IPS-18c (cell line): ENCODE measurements around the gene ATP5ME.
"Not testable (repeated sequence)": the region's sequence is repeated elsewhere in the genome, so short reads cannot be mapped to it uniquely, and the experiment has no call there.

Source experiments
- H3K4me3 ChIP-seq: 2 replicates; pipeline ENCODE4 v1.7.0; 2013; ENCODE audit warnings: low read depth, mild to moderate bottlenecking, low read length, moderate library complexity; ENCODE audit not compliant: insufficient read depth
- H3K9me3 ChIP-seq: one replicate; pipeline ENCODE4 v1.6.1; 2013; ENCODE audit warnings: mild to moderate bottlenecking, low read length, moderate library complexity; ENCODE audit not compliant: control insufficient read depth, insufficient read depth

Gene ATP5ME

DNA sequence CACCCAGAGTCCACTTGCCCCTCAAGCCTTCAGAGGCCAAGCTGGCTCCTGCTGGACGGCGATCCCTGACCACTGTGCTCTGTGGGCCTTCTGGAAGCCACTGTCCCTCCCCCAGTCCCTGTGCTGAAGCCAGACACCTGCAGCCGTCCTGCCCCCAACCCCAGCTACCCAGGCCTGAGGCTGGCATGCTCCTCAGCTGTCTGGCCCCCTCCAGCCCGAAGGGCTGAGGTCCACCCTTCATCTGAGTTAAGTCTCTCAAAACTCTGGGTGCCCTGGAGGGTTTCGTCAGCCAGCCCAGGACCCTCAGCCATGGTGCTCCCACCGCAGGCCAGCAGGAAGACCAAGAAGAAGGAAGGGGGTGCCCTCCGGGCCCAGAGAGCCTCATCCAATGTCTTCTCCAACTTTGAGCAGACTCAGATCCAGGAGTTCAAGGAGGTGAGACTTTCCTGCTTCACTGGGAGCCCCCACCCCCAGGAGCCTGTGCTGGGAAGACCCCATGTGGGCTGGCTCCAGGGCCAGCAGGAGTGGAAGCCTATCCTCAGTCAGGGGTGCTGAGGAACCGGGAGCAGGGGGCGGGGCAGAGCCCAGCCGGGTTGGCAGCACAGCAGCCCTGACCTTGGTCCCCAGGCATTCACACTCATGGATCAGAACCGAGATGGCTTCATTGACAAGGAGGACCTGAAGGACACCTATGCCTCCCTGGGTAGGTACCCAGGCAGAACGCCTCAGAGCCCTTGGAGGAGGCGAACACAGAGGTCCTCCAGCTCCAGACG is 4.4 kb upstream of the ATP5ME start:
- no peak overlapping the region for H3K4me3 ChIP-seq
- no peaks in the 10 kb centered on the region for H3K9me3 ChIP-seq

DNA sequence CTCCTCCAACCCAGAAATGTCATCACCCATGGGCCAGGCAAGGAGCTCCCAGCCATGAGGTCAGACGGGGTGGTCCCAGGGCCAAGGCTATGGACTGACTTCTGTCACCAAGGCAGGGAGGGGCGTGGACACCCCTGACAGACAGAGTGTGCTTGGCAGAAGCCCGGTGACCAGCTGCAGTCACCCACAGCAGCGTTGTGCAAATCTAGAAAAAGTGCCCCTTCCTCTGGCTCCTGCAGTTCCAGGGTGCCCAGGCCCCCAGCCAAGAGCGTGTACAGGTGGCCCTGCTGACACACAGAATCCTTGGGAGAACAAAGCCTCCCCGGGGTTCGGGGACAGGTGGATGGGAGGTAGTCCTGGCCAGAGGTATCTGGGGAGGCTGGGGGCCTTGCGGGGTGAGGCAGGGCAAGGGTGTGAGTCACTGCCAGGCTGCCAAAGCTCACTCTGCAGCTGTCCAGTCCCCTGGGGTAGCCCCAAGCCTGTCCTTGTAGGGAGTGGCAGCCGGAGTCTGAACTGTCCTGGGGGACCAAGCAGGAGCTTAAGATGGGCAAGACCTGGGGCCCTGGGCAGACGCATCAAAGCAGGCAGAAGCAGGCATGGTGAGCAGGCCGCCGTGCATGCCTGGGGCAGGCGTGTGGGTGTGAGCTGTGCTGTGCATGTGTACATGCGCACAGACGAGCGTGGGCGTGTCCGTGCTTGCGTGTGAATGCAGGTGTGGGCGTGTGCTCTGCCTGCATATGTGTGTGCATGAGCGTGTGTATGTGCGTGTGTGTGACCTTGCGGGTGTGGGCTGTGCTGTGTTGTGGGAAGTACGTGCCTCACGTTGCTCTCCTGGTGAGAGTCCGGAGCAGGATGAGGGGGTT is 3.6 kb upstream of the ATP5ME start:
- no peak overlapping the region for H3K4me3 ChIP-seq
- H3K9me3 ChIP-seq = no peaks in the 10 kb centered on the region

DNA sequence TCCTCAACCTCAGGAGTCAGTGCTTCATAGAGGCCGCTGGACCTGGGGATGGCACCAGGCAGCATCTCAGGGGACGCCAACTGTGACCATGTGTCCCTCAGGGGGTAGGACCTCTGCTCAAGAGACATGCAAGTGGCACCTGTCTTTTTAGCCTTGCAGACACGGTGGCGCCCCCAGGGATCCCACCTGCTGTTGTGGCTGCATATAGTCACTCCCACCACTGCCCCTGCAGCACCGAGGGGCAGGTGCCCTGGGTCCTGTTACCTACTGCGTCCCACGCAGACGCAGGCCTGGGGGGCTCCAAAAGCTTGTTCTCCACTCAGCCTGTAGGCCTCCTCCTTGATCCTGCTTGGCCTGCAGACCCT is 2.8 kb upstream of the ATP5ME start:
- H3K4me3 ChIP-seq = no peak overlapping the region

DNA sequence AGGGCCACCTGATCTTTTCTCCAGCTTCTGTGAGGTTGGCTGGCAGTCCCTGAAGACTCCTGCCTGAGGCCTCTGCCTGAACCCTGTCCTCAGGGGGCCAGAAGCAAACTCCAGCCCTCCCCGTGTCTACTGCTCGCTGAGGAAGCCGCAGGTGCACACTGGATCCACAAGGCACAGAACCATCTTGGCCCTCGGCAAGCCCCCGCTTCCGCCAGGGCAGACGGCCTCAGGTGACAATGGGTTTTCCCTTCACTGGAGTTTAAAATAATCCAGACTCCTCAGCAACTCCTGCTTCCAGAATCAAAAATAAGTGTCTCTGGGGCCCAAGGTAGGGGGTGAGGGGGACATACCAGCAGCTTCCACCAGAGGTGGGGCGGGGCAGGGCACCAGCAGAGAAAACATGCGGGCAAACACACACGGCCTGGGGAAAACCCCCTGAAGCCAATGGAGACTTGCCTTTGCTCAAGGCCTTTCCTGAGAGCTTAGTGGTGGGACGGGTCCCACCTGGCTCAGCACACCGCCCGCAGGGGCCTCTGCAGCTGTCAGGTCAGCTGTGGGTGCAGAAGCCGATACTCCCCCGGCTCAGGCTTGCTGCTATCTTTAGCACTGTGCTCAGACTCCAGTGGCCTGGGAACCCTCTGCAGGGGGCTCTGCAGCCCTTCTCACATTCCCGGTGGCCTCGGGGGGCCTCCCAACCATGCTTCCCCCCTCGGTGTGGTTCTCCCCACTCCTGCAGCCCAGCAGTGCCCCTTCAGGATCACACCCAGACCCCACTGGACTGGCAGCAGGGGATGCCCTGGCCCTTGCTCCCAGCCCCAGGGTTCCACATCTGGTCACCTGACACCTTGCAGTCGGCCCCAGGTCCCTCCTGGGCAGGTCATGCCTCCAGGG is 2.1 kb upstream of the ATP5ME start:
- Histone ChIP-seq H3K9me3 (no peaks in the 10 kb centered on the region), H3K4me3 (no peak overlapping the region)

More for the DNA sequence above, 2.8 kb upstream of the ATP5ME start:
- H3K9me3 ChIP-seq = no peaks in the 10 kb centered on the region

DNA sequence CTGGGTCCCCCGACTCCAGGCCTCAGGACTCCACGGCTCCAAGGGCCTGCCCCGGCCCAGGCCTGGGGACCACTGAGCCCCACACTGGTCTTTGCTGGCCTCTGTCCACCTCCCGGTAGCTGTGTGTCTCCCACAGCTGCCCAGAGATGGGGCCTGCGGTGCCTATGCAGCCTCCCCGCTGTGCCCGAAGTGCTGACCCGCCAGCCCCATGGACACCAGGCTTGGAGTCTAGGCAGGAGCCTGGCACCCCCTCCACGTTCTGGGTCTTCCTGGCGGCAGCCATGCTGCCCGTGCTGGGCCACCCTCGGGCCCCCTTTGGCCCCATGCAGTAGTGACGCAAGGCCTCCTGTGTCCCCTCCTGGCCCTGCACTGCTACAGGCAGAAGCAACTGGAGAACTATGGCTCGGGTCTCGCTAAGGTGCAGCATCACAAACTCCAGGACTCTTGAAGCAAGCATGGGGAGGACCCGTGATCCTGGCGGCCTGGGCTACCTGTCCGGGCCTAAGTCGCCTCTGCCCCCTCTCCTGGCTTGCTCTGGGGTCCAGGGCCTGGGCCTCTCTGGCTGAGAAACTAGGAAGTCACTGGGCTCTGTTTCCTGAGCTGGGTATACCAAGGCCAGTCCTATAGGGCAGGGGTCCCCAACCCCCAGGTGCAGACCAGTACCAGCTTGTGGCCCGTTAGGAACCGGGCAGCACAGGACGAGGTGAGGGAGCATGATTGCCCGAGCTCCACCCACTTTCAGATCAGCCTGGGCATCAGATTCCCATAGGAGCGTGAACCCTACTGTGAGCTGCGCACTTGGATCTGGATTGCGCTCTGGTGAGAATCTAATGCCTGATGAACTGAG is 1.2 kb upstream of the ATP5ME start:
- Histone ChIP-seq H3K4me3 (peak overlapping the region; percentile 95), H3K9me3 (no peaks in the 10 kb centered on the region)

DNA sequence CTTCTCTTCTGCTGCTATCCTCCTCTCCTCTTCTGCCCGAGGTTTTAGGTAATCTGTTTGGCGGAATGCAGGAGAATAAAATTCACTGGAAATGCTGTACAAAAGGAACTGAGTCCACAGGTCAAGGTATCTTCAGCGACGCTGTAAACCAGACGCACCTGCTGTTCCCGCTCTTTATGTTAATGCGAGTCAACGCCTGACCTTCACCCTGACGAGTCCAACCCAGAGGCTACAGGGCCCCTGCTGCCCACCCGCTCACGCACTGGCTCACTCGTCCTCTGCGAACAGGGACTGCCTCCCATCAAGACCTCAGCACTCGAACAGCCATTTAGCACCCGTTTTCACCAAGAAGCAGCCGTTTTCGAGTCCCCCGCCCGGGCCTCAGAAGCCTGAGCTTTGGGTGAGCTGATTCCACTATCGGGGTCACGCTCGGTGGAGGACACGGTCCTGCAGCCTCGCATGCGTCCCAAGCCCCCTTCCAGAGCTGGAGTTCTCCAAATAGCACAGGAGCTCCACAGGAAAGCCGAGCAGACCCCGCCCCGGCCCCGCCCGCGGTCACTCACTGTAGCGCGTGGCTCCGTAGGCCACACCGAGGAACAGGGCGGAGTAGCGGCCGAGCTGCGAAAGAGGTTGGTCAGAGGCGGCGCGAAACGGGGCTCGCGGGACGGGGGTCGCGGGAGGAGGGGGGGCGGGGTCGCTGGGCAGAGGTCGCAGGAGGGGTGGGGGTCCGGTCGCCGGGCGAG is 556 bp downstream of the ATP5ME start:
- no peaks in the 10 kb centered on the region for H3K9me3 ChIP-seq
- H3K4me3 ChIP-seq = peak overlapping the region; percentile 87

DNA sequence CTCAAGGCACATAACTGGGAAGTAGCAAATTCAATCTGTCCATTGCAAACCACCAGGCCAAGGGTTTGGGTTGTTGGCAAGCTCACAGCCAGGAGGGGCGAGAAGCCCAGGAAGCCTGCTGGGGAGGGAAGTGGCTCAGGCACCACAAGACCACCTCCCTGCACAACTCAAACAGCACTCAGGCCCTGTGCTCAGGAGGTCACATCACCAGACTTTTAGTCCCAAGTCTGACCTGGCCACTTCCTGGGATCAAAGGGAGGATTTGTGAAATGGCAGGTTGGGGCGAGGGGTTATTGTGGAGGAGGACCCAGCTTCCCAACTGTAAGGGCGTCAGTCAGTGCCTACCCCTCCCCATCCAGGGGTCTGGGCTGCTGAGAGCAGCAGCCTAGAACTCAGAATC is 2.3 kb downstream of the ATP5ME start:
- Histone ChIP-seq H3K9me3 (no peaks in the 10 kb centered on the region), H3K4me3 (no peak overlapping the region)

DNA sequence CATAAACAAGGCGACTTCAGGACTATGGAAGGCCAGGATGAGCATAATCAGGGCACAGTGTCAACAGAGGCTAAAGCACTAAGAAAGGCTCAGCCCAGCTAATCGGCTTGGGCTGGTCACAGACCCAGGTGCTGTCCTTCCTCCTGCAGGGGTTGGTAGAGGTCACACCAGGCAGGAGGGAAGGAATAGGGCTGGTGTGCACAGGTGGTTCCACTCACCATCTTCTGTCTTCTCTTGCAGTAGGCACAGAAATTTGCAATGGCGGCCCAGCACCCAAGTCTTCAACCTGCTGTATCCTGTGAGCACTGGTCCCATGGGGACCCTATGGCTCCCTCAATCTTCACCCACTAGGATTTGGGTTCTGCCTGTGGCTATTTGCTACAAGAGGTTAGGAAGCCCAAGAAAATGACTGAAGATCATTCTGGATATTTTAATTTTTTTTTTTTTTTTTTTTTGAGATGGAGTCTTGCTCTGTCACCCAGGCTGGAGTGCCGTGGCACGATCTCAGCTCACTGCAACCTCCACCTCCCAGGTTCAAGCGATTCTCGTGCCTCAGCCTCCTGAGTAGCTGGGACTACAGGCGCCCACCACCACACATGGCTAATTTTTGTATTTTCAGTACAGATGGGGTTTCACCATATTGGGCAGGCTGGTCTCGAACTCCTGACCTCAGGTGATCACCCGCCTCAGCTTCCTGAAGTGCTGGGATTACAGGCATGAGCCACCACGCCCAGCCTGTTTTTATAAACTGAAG is 4.1 kb downstream of the ATP5ME start:
- H3K4me3 ChIP-seq, H3K9me3 ChIP-seq: not testable (repeated sequence)

DNA sequence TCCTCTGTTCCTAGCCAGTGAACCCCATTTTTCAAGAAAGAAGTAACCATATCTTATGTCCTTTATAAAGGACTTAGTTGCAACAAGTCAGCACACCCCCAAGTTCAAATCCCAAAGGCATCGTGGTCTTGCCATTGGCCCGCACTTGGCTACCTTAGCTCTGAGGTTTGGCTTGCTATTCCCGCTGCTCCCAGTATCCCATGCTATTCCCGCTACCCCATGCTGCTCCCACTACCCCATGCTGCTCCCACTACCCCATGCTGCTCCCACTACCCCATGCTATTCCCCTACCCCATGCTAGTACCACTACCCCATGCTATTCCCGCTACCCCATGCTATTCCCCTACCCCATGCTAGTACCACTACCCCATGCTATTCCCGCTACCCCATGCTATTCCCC is 5.9 kb downstream of the ATP5ME start:
- not testable (repeated sequence) for H3K9me3 ChIP-seq

DNA sequence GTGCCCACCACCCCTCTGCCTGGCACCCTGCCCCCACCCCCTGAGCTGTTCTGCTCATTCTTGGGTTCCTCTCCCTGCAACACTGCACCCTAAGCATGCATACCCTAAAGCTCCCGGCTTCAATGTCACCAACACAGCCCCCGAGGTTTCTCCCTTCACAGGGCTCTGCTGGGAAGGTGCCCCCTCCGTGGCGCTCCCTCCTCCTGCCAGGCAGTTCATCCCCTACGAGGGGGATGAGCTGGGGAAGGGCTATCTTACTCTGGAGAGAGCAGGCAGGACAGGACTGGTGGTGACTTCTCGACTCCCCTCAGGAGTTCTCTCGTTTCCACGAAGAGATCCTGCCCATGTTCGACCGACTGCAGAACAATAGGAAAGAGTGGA is 6.5 kb downstream of the ATP5ME start:
- no peak overlapping the region for H3K4me3 ChIP-seq
- no peaks in the 10 kb centered on the region for H3K9me3 ChIP-seq

More for the DNA sequence above, 5.9 kb downstream of the ATP5ME start:
- H3K4me3 ChIP-seq = not testable (repeated sequence)

DNA sequence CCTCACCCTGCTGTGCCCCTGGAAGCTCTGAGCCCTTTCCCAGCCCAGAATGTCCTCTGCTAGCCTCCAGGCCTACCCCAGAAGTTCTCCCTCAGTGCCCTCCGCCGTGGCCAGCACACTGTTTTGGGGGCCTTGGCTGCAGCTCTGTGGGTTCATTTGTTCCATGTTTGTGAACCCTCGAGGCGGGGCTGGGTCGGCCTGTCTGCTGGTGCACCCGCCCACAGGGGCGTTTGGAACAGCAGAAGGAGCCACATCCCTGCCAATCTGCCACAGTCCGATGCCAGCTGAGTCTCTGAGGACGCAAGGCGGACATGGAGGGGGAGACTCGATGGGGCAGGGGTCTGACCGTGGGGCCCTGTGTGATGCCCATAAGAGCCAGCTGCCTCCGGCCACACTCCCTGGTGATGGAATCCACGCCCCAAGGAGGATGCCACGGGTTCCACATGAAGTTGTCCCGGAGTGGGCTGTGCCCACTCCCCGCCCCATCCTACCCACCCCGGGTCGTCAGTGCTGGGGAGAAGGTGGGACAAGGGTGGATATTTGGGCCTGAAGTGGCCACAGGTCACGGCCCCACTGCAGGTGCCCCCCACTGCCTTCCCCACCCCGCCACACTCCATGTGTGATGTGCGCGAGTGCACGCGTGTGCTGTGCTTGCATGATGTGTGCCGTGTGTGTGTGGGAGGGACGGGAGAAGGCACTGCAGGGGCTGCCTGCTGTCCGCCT is 7.1 kb downstream of the ATP5ME start:
- no peaks in the 10 kb centered on the region for H3K9me3 ChIP-seq
- H3K4me3 ChIP-seq = no peak overlapping the region

DNA sequence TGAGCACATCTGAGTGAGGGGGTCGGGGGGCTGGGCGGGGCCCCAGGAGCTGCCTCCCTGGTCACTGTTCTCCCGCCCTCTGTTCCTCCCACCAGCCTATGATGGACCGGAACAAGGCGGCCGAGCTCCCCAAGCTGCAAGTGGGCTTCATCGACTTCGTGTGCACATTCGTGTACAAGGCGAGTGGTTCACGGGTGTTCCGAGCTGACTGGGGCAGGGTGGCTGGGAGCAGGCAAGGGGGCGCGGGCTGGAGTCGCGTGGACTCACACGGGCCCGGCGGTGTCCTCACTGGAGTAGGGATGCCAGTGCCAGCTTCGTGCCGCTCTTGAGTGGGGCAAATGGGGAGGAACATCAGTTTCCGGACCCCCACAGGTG is 7.7 kb downstream of the ATP5ME start:
- no peak overlapping the region for H3K4me3 ChIP-seq
- H3K9me3 ChIP-seq = no peaks in the 10 kb centered on the region

DNA sequence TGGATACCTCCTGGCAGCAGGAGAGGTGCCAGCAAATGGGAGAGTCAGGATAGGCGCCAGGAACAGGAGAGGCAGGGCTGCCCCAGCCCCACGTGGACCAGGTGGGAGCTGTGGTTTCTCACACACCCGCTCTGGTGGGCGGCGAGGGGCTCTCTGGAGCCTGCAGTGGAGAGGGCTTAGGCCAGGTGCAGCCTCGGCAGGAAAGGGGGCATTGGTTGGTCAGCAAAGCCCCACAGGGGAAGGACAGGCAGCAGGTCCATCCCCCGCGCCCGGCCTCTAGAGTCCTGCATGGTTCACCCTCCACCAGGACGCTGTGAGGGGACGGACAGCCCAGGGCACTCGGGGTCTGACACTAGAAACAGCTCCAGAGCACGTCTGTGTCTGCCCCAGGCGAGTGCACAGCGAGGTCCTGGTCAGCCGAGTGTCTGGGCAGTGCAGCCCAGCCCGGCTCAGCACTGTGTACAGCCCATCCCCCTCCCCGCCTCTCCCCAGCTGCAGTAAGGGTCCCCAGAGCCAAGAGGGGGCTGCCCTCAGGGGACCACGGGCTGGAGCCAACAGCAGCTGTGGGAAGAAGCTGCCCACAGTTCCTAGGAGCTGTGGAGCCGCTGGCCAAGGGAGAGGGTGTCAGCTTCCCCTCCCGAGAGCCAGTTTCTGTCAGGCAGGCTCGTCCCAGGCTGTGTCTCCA is 8.2 kb downstream of the ATP5ME start:
- H3K4me3 ChIP-seq = no peak overlapping the region
- no peaks in the 10 kb centered on the region for H3K9me3 ChIP-seq

DNA sequence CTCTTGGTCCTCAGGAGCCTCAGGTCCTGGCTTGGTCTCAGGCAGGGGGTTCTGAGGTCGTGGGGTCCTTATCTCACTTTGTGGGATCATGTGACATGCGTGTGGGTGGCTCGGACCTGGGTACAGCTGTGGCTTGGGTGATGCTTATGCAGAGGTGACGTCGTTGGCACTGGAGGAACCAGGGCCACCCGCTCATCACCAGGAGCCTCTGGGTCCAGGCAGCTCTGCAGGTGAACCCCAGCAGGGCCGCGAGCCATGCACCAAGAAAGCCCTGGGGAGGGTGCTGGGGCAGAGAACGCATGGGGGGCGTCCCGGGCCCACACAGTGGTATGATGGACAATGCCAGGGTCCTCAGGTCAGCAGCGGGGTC is 8.7 kb downstream of the ATP5ME start:
- Histone ChIP-seq H3K4me3 (no peak overlapping the region), H3K9me3 (no peaks in the 10 kb centered on the region)
